Right lobe of liver (tissue), 6 donors: ENCODE data around the gene CS. TPM values are rescaled to one million over a fixed set of nuclear protein-coding genes. Genes with fewer than 3 reads are reported as not detected.
A peak's percentile ranks its signal among the peaks of the same experiment; 100 is the strongest.

Experiments used
- ATAC-seq, 4 donors: fragments of 200-7000 bp; cut with Tn5 transposase; one replicate each; pipeline ENCODE4 v1.9.1; 2020; ENCODE audit warnings: mild to moderate bottlenecking in 4 of 4, moderate library complexity in 4 of 4
- DNase-seq, 3 donors: peaks; one replicate each; pipeline ENCODE4 v3.0.0-alpha.2; 2020
- H3K27ac ChIP-seq, 3 donors: fragments of 200-600 bp; one replicate each; pipeline ENCODE4 v1.8.0; 2022
- H3K27me3 ChIP-seq, 2 donors: fragments of 200-600 bp; one replicate each; pipeline ENCODE4 v1.8.0; 2022
- H3K36me3 ChIP-seq, 4 donors: fragments of 200-600 bp; sonication (generic) in 1 of 4; one replicate each; pipeline versions ENCODE4 v1.5.1 to v1.8.0; 2017 to 2022; ENCODE audit warnings: control low read depth in 1 of 4
- H3K4me1 ChIP-seq, 4 donors: fragments of 200-600 bp; sonication (generic) in 1 of 4; one replicate each; pipeline versions ENCODE4 v1.5.1 to v1.8.0; 2017 to 2022; ENCODE audit warnings: control low read depth in 1 of 4
- H3K4me3 ChIP-seq, 3 donors: fragments of 200-600 bp; one replicate each; pipeline ENCODE4 v1.8.0; 2022
- H3K9me3 ChIP-seq, 4 donors: fragments of 200-600 bp; sonication (generic) in 1 of 4; one replicate each; pipeline versions ENCODE4 v1.5.1 to v1.8.0; 2017 to 2022; ENCODE audit warnings: control low read depth in 1 of 4
- POLR2A ChIP-seq: fragments of 450-650 bp; IDR thresholded peaks from one replicate; pipeline ENCODE4 v1.6.1; 2017; ENCODE audit warnings: antibody characterized with exemption, mild to moderate bottlenecking
- WGBS: methylation state at CpG from one replicate; pipeline ENCODE4 v1.1.6; 2018; ENCODE audit warnings: low coverage, low lambda C conversion rate; ENCODE audit not compliant: insufficient coverage; ENCODE audit errors: missing lambda C conversion rate; 5-methylcytosine and 5-hydroxymethylcytosine counted together
- intact Hi-C, 2 donors: fragments of 100-400 bp; cut with DNase I; formaldehyde crosslinking; loops; one replicate each; pipeline versions ENCODE4 v1.11.2 to v1.14.1; 2022
- total RNA-seq, 6 experiments: library from RNA; depleted of rRNA in 2 of 6; stranded (reverse); fragments of >200 nt in 2 of 6; fragmentation: NEBNext Ultra II Directional in 3 of 6; extraction: Animal tissue kit (Norgen Biotek cat#: 25700) in 3 of 6; gene quantifications; one replicate each; pipeline versions ENCODE4 v1.1.0 to v1.2.4, GENCODE V29; 2016 to 2023
- TF ChIP-seq, protein P1 (sequence below), 4 donors: fragments of 200-600 bp in 3 of 4; fragments of 450-650 bp in 1 of 4; IDR thresholded peaks; one replicate each; pipeline versions ENCODE4 v1.5.1 to v1.8.0; 2016 to 2022; ENCODE audit warnings: antibody characterized with exemption in 4 of 4, mild to moderate bottlenecking in 2 of 4
- donor health status: DM: no; HTN: yes; CAD: no.
- donor health status: DM: no; HTN: no; CAD: no.
- donor health status: DM: no; HTN: no; CAD: no.
- donor health status: DM: no; HTN: yes; CAD: no.
- donor health status: DM: no; HTN: yes; CAD: no.

CS gene
- total RNA-seq, 6 experiments from 2014 or later, result 45.6 to 109 (median 61.2) TPM

DNA sequence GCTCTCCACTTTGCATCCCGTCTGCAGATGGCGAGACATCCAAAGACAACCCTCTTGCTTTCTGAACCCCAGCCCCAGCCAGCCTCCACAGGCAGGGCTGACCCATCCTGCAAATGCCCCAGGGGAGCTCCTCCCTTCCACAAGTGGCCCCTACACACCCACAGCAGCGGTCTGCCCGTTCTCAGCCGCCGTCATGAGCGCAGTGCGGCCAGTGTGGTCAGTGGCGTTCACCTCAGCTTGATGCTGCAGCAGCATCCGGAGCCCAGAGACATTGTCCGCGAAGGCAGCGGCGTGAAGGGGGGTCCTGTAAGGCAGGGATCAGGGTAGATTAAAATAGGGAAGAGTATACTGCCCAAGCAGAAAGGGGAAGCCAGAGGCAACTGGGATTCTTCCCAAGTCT lies 55.6 kb downstream of the CS start:
- Histone ChIP-seq H3K4me3 (no peak overlapping the region), H3K27me3 (no peaks in the 10 kb centered on the region), H3K4me1 (no peaks in the 10 kb centered on the region), H3K36me3 (peaks cover 0 to 72% (median 28%) of the 10 kb centered on the region in 4 donors), H3K27ac (no peak overlapping the region), H3K9me3 (no peaks in the 10 kb centered on the region)
- no peak for DNase-seq
- ATAC-seq, result no peak
- intact Hi-C loops, result no loop called here
- WGBS, result 94% methylated on average over 7 of the region's 14 CpGs
- no peak for TF ChIP-seq POLR2A
- TF ChIP-seq, protein P1, sequence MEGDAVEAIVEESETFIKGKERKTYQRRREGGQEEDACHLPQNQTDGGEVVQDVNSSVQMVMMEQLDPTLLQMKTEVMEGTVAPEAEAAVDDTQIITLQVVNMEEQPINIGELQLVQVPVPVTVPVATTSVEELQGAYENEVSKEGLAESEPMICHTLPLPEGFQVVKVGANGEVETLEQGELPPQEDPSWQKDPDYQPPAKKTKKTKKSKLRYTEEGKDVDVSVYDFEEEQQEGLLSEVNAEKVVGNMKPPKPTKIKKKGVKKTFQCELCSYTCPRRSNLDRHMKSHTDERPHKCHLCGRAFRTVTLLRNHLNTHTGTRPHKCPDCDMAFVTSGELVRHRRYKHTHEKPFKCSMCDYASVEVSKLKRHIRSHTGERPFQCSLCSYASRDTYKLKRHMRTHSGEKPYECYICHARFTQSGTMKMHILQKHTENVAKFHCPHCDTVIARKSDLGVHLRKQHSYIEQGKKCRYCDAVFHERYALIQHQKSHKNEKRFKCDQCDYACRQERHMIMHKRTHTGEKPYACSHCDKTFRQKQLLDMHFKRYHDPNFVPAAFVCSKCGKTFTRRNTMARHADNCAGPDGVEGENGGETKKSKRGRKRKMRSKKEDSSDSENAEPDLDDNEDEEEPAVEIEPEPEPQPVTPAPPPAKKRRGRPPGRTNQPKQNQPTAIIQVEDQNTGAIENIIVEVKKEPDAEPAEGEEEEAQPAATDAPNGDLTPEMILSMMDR (IDR thresholded peaks at IDR 0.05), result no peak

DNA sequence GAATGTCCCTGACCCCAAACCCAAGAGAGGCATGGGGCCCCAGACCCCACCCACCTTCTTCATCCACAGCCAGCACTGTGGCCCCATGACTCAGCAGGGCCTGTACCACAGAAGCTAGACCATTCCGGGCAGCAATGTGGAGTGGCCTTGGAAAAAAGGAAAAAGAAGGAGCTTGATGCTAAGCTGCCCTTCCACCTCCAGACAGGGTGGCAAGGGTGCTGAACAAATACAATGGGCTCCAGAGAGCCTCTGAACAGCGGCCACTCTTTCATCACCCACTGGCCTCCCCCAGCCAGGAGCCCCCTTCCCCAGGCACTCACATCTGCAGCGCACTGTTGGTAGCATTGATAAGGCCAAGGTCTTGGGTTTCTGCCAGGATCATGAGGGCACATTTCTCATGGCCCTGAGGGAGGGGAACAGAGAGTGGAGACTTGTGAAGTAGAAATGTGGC lies 56.4 kb downstream of the CS start:
- DNase-seq, result no peak
- H3K4me1 ChIP-seq, result no peaks in the 10 kb centered on the region
- intact Hi-C loops, result no loop called here
- ATAC-seq, result peak in 2 of 4 donors; percentile 33 to 39
- H3K4me3 ChIP-seq, result no peak overlapping the region
- H3K27me3 ChIP-seq, result no peaks in the 10 kb centered on the region
- TF ChIP-seq, protein P1 (IDR thresholded peaks at IDR 0.05), result no peak
- TF ChIP-seq POLR2A, result no peak
- no peaks in the 10 kb centered on the region for H3K9me3 ChIP-seq
- no peak overlapping the region for H3K27ac ChIP-seq
- H3K36me3 ChIP-seq, result peaks cover 0 to 65% (median 28%) of the 10 kb centered on the region in 4 donors
- WGBS, result 58% methylated on average over 2 of the region's 3 CpGs

DNA sequence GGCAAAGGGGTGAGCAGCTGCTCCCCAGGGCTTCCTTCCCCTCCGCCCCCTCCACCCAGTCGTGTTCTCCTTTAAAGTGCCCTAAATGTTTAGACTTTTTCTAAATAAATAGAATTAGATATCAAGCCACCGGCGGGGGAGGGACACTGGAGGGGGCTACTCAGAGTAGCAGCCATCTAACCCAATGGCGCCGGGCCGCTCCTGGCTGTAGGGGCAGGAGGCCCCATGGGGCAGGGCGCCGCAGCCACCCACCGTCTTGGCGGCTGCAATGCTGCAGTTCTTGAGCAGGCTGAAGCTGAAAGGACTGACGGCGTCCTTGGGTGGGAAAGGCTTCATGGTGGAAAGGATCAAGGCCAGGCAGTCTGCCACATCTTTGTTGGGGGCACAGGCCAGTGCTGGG lies 57.1 kb downstream of the CS start:
- intact Hi-C loops, result no loop called here
- Histone ChIP-seq H3K4me3 (no peak overlapping the region), H3K27me3 (no peaks in the 10 kb centered on the region), H3K27ac (no peak overlapping the region), H3K9me3 (no peaks in the 10 kb centered on the region), H3K4me1 (no peaks in the 10 kb centered on the region), H3K36me3 (peaks cover 0 to 57% (median 28%) of the 10 kb centered on the region in 4 donors)
- WGBS, result no CpG with 5 or more reads among the region's 13 CpGs
- ATAC-seq (no peak), DNase-seq (no peak)
- TF ChIP-seq, protein P1 (IDR thresholded peaks at IDR 0.05), result no peak
- TF ChIP-seq POLR2A, result no peak

DNA sequence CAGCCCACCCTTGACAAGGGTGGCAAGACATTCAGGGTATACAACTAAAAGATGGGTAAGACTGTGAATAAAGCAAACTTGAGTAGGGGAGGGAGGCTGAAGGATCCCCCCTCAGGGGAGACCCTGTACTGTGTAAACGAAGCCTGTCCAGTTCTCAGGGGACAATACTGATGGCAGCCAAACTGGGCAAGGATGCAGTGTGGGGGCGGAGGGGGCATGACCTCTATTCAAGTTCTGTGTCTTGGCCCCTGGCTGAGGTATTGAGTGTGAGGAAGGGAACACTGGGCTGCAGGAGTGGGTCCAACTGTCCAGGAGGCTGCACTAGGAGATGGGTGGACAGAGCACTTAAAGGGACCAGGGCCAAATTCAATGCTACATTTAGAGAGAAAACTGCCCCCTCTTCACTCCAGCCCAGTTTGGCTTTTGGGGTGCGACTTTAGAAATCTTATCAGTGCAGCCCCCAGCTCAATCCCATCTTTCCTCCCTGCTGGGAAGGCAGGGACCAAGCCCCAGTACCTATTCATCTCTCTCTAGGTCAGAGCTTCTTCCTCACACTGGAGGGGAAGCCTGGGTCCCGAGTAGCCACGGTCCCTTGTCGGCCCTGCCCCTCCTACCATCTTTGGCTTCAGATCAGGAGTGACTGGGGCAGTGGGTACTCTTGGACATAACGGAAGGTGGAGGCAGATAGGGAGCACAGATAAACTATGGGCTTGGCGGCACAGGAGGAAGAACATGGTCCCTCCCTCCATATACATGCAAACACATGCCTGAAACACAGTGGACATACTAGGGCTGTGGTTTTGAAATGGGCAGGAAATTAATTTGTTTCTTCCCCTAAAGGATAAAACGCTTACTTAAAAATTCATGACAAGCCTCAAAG lies 58.5 kb downstream of the CS start:
- ATAC-seq (no peak), DNase-seq (no peak)
- Histone ChIP-seq H3K36me3 (peaks cover 0 to 47% (median 21%) of the 10 kb centered on the region in 4 donors), H3K9me3 (no peaks in the 10 kb centered on the region), H3K4me3 (no peak overlapping the region), H3K4me1 (no peaks in the 10 kb centered on the region), H3K27me3 (no peaks in the 10 kb centered on the region), H3K27ac (no peak overlapping the region)
- WGBS, result 77% methylated on average over 4 of the region's 9 CpGs
- TF ChIP-seq, protein P1 (IDR thresholded peaks at IDR 0.05), result no peak
- TF ChIP-seq POLR2A, result no peak
- intact Hi-C loops, result no loop called here
